A673 (cell line): Measurements from ENCODE around the gene FGF22. TPM values are rescaled to one million over a fixed set of nuclear protein-coding genes. Genes with fewer than 3 reads are reported as not detected.

Experiments used
- BruUV-seq: library from RNA; stranded (reverse); fragments of 400-500 nt; replicated peaks from 2 replicates; lab custom pipeline; 2021; lab: Mats Ljungman, UMichigan
- CTCF ChIA-PET: fragments of 300-600 bp; sonication (Branson Sonifier 250); formaldehyde crosslinking; loops from one replicate; lab custom pipeline; 2022; ENCODE audit warnings: antibody characterized with exemption; lab: Charles Lee
- POLR2A ChIA-PET: fragments of 300-600 bp; sonication (Branson Sonifier 250); formaldehyde crosslinking; loops from one replicate; lab custom pipeline; 2022; ENCODE audit warnings: antibody characterized with exemption; ENCODE audit not compliant: low non-redundant PET; lab: Charles Lee
- DNase-seq: peaks from one replicate; pipeline ENCODE4 v3.0.0-alpha.2; 2015; ENCODE audit warnings: low spot score
- H3K27ac ChIP-seq: fragments of 200-600 bp; sonication (generic); 2 replicates; pipeline ENCODE4 v1.5.1; 2016; ENCODE audit warnings: mixed run types, low read depth, mild to moderate bottlenecking, mixed read lengths, antibody characterized with exemption, low read length; ENCODE audit not compliant: poor library complexity, severe bottlenecking
- H3K27me3 ChIP-seq: fragments of 200-600 bp; sonication (generic); replicated peaks from 2 replicates; pipeline ENCODE4 v1.6.1; 2017; ENCODE audit warnings: mixed run types, low read depth, mild to moderate bottlenecking, mixed read lengths, antibody characterized with exemption, low read length; ENCODE audit not compliant: insufficient read depth, poor library complexity
- H3K36me3 ChIP-seq: fragments of 200-600 bp; sonication (generic); 2 replicates; pipeline ENCODE4 v1.6.1; 2016; ENCODE audit warnings: mixed run types, mild to moderate bottlenecking, mixed read lengths, antibody characterized with exemption, low read length; ENCODE audit not compliant: insufficient read depth, poor library complexity, severe bottlenecking
- H3K4me1 ChIP-seq: fragments of 200-600 bp; sonication (generic); 2 replicates; pipeline ENCODE4 v1.6.1; 2017; ENCODE audit warnings: mixed run types, mild to moderate bottlenecking, mixed read lengths, antibody characterized with exemption, low read length; ENCODE audit not compliant: insufficient read depth, poor library complexity, severe bottlenecking
- H3K4me3 ChIP-seq: fragments of 200-600 bp; sonication (generic); 2 replicates; pipeline ENCODE4 v1.5.1; 2016; ENCODE audit warnings: low read depth, mixed run types, mild to moderate bottlenecking, mixed read lengths, low read length; ENCODE audit not compliant: poor library complexity, severe bottlenecking
- H3K9me3 ChIP-seq: fragments of 200-600 bp; sonication (generic); 2 replicates; pipeline ENCODE4 v1.6.1; 2016; ENCODE audit warnings: mixed run types, low read depth, mild to moderate bottlenecking, mixed read lengths, antibody characterized with exemption, low read length; ENCODE audit not compliant: poor library complexity, severe bottlenecking
- EZH2 ChIP-seq: fragments of 200-600 bp; sonication (generic); IDR thresholded peaks from 2 replicates; pipeline ENCODE4 v1.6.1; 2017; ENCODE audit warnings: borderline replicate concordance, low read depth, mild to moderate bottlenecking, mixed read lengths, antibody characterized with exemption, low read length; ENCODE audit not compliant: poor library complexity, severe bottlenecking
- intact Hi-C: fragments of 100-400 bp; cut with micrococcal nuclease; formaldehyde crosslinking; loops from one replicate; pipeline ENCODE4 v1.10.0; 2022; ENCODE audit not compliant: unreplicated experiment
- total RNA-seq: library from RNA; stranded (reverse); gene quantifications from 2 replicates; pipeline ENCODE4 v1.2.3, GENCODE V29; 2021
- TF ChIP-seq, protein P1 (sequence below): fragments of 300-800, 200-600 bp; sonication (generic); conservative IDR thresholded peaks from 2 replicates; pipeline ENCODE4 v1.5.1; 2017; ENCODE audit warnings: low read depth, mild to moderate bottlenecking, antibody characterized with exemption, low read length, moderate library complexity, mixed read lengths

The FGF22 gene
- total RNA-seq, 1 experiment from 2014 or later = 0.19 TPM

DNA sequence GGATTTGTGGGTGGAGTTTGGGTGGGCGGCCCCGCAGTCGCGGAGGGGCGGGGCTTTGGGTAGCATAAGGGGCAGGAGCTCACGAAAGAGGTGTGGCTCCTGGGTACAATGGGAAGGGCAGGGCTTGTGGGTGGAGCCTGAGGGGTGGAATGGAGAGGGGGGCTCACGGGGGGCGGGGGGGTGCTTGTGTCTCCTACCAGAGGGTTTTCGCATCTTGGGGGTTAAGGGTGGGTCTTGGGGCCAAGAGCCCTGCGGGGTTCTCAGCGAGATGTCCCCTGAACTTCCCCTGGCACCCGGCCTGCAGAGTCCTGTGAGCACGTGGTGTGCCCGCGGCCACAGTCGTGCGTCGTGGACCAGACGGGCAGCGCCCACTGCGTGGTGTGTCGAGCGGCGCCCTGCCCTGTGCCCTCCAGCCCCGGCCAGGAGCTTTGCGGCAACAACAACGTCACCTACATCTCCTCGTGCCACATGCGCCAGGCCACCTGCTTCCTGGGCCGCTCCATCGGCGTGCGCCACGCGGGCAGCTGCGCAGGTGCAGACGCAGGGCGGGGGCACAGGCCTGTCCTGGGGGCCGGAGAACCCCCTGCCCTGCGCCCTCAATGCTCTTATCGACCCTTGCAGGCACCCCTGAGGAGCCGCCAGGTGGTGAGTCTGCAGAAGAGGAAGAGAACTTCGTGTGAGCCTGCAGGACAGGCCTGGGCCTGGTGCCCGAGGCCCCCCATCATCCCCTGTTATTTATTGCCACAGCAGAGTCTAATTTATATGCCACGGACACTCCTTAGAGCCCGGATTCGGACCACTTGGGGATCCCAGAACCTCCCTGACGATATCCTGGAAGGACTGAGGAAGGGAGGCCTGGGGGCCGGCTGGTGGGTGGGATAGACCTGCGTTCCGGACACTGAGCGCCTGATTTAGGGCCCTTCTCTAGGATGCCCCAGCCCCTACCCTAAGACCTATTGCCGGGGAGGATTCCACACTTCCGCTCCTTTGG, 41.6 kb downstream of the FGF22 start:
- ChIA-PET CTCF (interaction anchor here (0.6 to 1.0 kb wide), 2 partner anchors 13 to 27 kb away, joined by 3 to 6 read pairs; partner anchors contain the start of gene PALM), POLR2A (interaction anchor here (0.6 to 0.7 kb wide), 3 partner anchors 58 to 117 kb away, joined by 3 to 9 read pairs (median 3); no protein-coding TSS in a partner anchor)
- Histone ChIP-seq H3K36me3 (no peaks in the 10 kb centered on the region), H3K27me3 (peaks cover 6% of the 10 kb centered on the region), H3K4me3 (peak overlapping the region; percentile 94), H3K4me1 (peaks cover 19% of the 10 kb centered on the region), H3K27ac (peak overlapping the region; percentile 97), H3K9me3 (no peaks in the 10 kb centered on the region)
- peak; percentile 92 for DNase-seq
- TF ChIP-seq EZH2 = no peak
- TF ChIP-seq, protein P1, sequence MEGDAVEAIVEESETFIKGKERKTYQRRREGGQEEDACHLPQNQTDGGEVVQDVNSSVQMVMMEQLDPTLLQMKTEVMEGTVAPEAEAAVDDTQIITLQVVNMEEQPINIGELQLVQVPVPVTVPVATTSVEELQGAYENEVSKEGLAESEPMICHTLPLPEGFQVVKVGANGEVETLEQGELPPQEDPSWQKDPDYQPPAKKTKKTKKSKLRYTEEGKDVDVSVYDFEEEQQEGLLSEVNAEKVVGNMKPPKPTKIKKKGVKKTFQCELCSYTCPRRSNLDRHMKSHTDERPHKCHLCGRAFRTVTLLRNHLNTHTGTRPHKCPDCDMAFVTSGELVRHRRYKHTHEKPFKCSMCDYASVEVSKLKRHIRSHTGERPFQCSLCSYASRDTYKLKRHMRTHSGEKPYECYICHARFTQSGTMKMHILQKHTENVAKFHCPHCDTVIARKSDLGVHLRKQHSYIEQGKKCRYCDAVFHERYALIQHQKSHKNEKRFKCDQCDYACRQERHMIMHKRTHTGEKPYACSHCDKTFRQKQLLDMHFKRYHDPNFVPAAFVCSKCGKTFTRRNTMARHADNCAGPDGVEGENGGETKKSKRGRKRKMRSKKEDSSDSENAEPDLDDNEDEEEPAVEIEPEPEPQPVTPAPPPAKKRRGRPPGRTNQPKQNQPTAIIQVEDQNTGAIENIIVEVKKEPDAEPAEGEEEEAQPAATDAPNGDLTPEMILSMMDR = no peak
- intact Hi-C loops = no loop called here
- BruUV-seq = no TSS peak

DNA sequence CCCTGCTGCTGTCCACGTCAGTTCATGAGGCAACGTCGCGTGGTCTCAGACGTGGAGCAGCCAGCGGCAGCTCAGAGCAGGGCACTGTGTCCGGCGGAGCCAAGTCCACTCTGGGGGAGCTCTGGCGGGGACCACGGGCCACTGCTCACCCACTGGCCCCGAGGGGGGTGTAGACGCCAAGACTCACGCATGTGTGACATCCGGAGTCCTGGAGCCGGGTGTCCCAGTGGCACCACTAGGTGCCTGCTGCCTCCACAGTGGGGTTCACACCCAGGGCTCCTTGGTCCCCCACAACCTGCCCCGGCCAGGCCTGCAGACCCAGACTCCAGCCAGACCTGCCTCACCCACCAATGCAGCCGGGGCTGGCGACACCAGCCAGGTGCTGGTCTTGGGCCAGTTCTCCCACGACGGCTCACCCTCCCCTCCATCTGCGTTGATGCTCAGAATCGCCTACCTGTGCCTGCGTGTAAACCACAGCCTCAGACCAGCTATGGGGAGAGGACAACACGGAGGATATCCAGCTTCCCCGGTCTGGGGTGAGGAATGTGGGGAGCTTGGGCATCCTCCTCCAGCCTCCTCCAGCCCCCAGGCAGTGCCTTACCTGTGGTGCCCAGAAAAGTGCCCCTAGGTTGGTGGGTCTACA, 43.1 kb downstream of the FGF22 start:
- Histone ChIP-seq H3K27ac (no peak overlapping the region), H3K4me1 (peaks cover 6% of the 10 kb centered on the region), H3K4me3 (no peak overlapping the region), H3K9me3 (no peaks in the 10 kb centered on the region), H3K36me3 (no peaks in the 10 kb centered on the region), H3K27me3 (no peaks in the 10 kb centered on the region)
- POLR2A ChIA-PET = no interaction called here
- DNase-seq = no peak
- CTCF ChIA-PET = no interaction called here
- no TSS peak for BruUV-seq
- intact Hi-C loops = no loop called here
- TF ChIP-seq EZH2 = no peak
- TF ChIP-seq, protein P1 = no peak

DNA sequence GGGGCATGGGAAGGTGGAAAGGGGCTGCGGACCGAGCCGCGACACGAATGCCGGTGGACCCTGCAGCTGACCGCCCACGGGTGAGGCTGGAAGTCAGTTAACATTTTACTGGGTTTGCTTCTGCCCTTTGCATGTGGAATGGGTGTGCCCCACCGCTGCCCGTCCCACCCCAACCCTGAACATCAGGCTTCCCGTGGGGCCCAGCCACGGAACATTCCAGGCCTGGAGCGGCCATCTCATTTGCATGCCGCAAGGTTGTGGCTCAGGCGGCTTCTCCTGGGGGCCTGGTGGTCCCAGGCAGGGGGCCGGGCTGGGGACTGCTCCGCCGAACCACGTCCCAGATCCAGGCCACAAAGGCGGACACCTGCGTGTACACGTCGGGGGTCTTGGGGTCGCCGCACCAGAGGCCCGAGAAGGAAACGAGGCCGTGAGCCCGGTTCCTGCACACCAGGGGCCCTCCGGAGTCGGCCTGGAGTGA, 45.8 kb downstream of the FGF22 start:
- H3K9me3 ChIP-seq = no peaks in the 10 kb centered on the region
- BruUV-seq = no TSS peak
- H3K36me3 ChIP-seq = no peaks in the 10 kb centered on the region
- no peak overlapping the region for H3K4me3 ChIP-seq
- H3K4me1 ChIP-seq = no peaks in the 10 kb centered on the region
- no peaks in the 10 kb centered on the region for H3K27me3 ChIP-seq
- intact Hi-C loops = no loop called here
- no peak for DNase-seq
- no peak overlapping the region for H3K27ac ChIP-seq
- POLR2A ChIA-PET = no interaction called here
- no peak for TF ChIP-seq EZH2
- TF ChIP-seq, protein P1 = no peak
- CTCF ChIA-PET = no interaction called here
